Kidney epithelial cell (primary cell): ENCODE measurements around the gene MYH9. TPM values are rescaled to one million over a fixed set of nuclear protein-coding genes. Genes with fewer than 3 reads are reported as not detected.

Experiments
- DNase-seq: peaks from one replicate; pipeline ENCODE4 v3.0.0-alpha.2; 2010; ENCODE audit warnings: low read depth
- H3K27me3 ChIP-seq: 2 replicates; pipeline ENCODE4 v1.6.0; 2011; ENCODE audit warnings: low read length; ENCODE audit not compliant: control insufficient read depth, insufficient read depth
- H3K36me3 ChIP-seq: 2 replicates; pipeline ENCODE4 v1.5.1; 2011; ENCODE audit warnings: low read length; ENCODE audit not compliant: control insufficient read depth, insufficient read depth
- H3K4me3 ChIP-seq: 2 replicates; pipeline ENCODE4 v1.5.1; 2011; ENCODE audit warnings: low read depth, mild to moderate bottlenecking, control low read depth, low read length
- total RNA-seq: library from RNA; depleted of rRNA; stranded (reverse); fragments of >200 nt; gene quantifications from 2 replicates; pipeline ENCODE4 v1.2.3, GENCODE V29; 2015
- TF ChIP-seq, protein P1 (sequence below): IDR thresholded peaks from 2 replicates; pipeline ENCODE4 v1.5.1; 2011; ENCODE audit warnings: mild to moderate bottlenecking, moderate library complexity, low read length, control low read depth, inconsistent platforms; ENCODE audit not compliant: insufficient read depth, poor library complexity, severe bottlenecking

Gene MYH9
- total RNA-seq, 1 donor from 2014 or later = 1,580 TPM

GRCh38 chr22:36366291-36366708 is 21.5 kb downstream of the MYH9 start:
- TF ChIP-seq, protein P1, sequence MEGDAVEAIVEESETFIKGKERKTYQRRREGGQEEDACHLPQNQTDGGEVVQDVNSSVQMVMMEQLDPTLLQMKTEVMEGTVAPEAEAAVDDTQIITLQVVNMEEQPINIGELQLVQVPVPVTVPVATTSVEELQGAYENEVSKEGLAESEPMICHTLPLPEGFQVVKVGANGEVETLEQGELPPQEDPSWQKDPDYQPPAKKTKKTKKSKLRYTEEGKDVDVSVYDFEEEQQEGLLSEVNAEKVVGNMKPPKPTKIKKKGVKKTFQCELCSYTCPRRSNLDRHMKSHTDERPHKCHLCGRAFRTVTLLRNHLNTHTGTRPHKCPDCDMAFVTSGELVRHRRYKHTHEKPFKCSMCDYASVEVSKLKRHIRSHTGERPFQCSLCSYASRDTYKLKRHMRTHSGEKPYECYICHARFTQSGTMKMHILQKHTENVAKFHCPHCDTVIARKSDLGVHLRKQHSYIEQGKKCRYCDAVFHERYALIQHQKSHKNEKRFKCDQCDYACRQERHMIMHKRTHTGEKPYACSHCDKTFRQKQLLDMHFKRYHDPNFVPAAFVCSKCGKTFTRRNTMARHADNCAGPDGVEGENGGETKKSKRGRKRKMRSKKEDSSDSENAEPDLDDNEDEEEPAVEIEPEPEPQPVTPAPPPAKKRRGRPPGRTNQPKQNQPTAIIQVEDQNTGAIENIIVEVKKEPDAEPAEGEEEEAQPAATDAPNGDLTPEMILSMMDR = no peak
- H3K36me3 ChIP-seq = no peaks in the 10 kb centered on the region
- no peaks in the 10 kb centered on the region for H3K27me3 ChIP-seq
- no peak overlapping the region for H3K4me3 ChIP-seq
- no peak for DNase-seq

DNA sequence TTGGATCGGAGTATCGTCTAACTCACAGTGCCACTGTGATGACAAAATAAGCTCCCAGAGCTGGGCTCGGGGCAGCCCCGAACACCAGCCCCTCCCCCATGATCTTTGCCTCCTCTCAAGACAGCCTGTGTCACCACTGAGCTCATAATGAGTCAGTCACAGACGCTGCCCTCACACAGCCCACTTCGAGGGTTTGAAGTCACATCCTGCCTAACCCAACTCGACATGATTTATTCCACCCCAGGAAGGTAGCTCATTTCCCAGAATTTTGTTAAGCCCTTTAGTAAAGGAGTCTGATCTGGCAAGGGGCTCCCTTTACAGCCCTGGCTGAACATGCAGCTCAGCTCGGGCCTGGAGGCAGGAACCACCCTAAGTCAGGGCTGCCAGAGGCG is 22.8 kb downstream of the MYH9 start:
- TF ChIP-seq, protein P1 = no peak
- H3K4me3 ChIP-seq = no peak overlapping the region
- no peaks in the 10 kb centered on the region for H3K27me3 ChIP-seq
- DNase-seq = peak; percentile 93
- no peaks in the 10 kb centered on the region for H3K36me3 ChIP-seq

DNA sequence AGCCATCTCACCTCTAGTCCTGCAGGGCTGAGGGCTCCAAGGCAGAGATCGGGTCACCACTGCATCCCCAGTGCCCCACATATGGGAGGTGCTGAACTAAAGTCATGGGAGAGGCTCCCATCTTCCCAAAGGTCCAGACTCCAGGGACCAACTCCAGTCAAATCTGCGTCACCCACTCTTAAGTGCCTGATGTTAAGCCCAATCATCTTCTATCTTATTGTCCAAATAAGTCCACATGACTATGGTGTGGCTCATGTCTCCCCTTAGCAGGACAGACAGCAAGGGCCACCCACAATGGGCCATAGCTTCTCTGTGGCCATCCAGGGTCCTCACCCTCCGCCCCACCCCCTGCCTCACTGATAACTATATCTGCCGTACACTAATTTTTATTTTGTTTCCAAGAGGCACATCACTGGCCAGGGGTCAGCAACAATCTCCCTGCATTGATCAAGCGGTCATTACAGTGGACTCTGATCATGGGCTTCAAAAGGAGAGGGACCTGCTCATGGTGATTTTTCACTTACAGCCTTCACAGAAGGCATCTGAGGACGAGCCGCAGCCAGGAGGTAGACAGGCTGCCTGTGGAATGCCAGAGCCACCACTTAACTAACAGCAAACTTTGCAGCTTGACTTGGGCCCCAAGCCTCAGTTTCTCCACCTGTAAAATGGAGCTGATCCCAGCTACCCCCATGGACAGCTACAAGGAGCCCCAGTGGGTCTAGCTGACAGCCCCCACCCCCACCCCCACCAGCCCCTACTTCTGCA is 23.3 kb downstream of the MYH9 start:
- H3K36me3 ChIP-seq = no peaks in the 10 kb centered on the region
- no peak for DNase-seq
- H3K4me3 ChIP-seq = no peak overlapping the region
- TF ChIP-seq, protein P1 = no peak
- no peaks in the 10 kb centered on the region for H3K27me3 ChIP-seq

GRCh38 chr22:36363349-36363981 is 24.3 kb downstream of the MYH9 start:
- no peaks in the 10 kb centered on the region for H3K27me3 ChIP-seq
- no peaks in the 10 kb centered on the region for H3K36me3 ChIP-seq
- DNase-seq = no peak
- H3K4me3 ChIP-seq = no peak overlapping the region
- TF ChIP-seq, protein P1 = no peak

GRCh38 chr22:36362932-36363331 is 24.8 kb downstream of the MYH9 start:
- Histone ChIP-seq H3K36me3 (no peaks in the 10 kb centered on the region), H3K27me3 (no peaks in the 10 kb centered on the region), H3K4me3 (no peak overlapping the region)
- TF ChIP-seq, protein P1 = no peak
- DNase-seq = no peak
